PFSK-1 (cell line): ENCODE measurements around the gene GDF2.

Experiments
- FOXP2 ChIP-seq: optimal IDR thresholded peaks from 2 replicates; pipeline ENCODE3; 2011; ENCODE audit warnings: borderline replicate concordance, control low read depth, inconsistent platforms; ENCODE audit not compliant: insufficient read depth; ENCODE audit errors: extremely low read length, extremely low read depth
- POLR2AphosphoS5 ChIP-seq: IDR thresholded peaks from 2 replicates; pipeline ENCODE4 v1.6.1; 2012; ENCODE audit warnings: low read depth, mild to moderate bottlenecking, control low read depth, low read length, moderate library complexity
- SIN3A ChIP-seq: IDR thresholded peaks from 2 replicates; pipeline ENCODE4 v1.6.1; 2012; ENCODE audit warnings: mild to moderate bottlenecking, low read length, moderate library complexity, borderline replicate concordance; ENCODE audit not compliant: insufficient read depth
- TAF1 ChIP-seq: IDR thresholded peaks from 2 replicates; pipeline ENCODE4 v1.6.1; 2012; ENCODE audit warnings: low read length, control low read depth, borderline replicate concordance; ENCODE audit not compliant: insufficient read depth
- TF ChIP-seq, protein P1 (sequence below), 2 experiments: IDR thresholded peaks; 2 replicates each; pipeline versions ENCODE4 v1.6.1 to v1.8.0; 2011 to 2012; ENCODE audit warnings: low read depth in 2 of 2, low read length in 2 of 2, control low read depth in 1 of 2, inconsistent platforms in 1 of 2, mild to moderate bottlenecking in 1 of 2, moderate library complexity in 1 of 2; ENCODE audit not compliant: insufficient read depth in 1 of 2

- TF ChIP-seq SIN3A (no peak), POLR2AphosphoS5 (no peak), TAF1 (no peak), FOXP2 (no peak)
- TF ChIP-seq, protein P1, sequence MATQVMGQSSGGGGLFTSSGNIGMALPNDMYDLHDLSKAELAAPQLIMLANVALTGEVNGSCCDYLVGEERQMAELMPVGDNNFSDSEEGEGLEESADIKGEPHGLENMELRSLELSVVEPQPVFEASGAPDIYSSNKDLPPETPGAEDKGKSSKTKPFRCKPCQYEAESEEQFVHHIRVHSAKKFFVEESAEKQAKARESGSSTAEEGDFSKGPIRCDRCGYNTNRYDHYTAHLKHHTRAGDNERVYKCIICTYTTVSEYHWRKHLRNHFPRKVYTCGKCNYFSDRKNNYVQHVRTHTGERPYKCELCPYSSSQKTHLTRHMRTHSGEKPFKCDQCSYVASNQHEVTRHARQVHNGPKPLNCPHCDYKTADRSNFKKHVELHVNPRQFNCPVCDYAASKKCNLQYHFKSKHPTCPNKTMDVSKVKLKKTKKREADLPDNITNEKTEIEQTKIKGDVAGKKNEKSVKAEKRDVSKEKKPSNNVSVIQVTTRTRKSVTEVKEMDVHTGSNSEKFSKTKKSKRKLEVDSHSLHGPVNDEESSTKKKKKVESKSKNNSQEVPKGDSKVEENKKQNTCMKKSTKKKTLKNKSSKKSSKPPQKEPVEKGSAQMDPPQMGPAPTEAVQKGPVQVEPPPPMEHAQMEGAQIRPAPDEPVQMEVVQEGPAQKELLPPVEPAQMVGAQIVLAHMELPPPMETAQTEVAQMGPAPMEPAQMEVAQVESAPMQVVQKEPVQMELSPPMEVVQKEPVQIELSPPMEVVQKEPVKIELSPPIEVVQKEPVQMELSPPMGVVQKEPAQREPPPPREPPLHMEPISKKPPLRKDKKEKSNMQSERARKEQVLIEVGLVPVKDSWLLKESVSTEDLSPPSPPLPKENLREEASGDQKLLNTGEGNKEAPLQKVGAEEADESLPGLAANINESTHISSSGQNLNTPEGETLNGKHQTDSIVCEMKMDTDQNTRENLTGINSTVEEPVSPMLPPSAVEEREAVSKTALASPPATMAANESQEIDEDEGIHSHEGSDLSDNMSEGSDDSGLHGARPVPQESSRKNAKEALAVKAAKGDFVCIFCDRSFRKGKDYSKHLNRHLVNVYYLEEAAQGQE (IDR thresholded peaks at IDR 0.05; ENCODE audit: insufficient read depth in 1 of 2, low read depth in 2 of 2, low read length in 2 of 2), result no peak
Measured at GRCh38 chr10:47353351-47353750, 31.1 kb downstream of the GDF2 start.
